NCI-H1694 treated with DMSO at 0.1 percent for 48 hours (cell line): Measurements from ENCODE around the gene C12orf60.

ENCODE experiments used
- DNase-seq: peaks from one replicate; lab custom pipeline; 2025; lab: John Stamatoyannopoulos, UW

Gene C12orf60

GRCh38 chr12:14776236-14776961 is 27.1 kb upstream of the C12orf60 start:
- DNase-seq: no peak

GRCh38 chr12:14777271-14777670 is 26.2 kb upstream of the C12orf60 start:
- DNase-seq: no peak

GRCh38 chr12:14779834-14780233 is 23.6 kb upstream of the C12orf60 start:
- DNase-seq: no peak

DNA sequence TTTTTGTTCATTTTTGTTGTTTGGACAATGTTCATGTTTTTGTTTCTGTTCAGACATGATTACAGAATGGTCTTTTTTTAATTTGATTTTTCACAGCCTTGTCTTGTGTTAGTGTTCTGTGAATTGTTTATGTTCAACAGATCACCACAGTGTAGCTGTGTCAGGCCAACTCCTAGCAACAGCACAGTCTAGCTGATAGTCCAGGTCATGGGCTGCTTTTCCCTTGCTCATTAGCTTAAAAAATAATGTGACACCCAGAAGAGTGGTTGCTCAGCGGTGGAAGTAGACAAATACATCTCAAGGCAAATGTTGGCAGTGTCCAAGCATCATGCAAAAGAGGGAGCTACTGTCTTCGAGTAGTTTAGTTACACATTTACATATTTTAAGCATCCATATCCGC is 22.6 kb upstream of the C12orf60 start:
- no peak for DNase-seq

- DNase-seq: no peak
Measured at GRCh38 chr12:14781563-14781962, 21.9 kb upstream of the C12orf60 start.

GRCh38 chr12:14782756-14783155 is 20.7 kb upstream of the C12orf60 start:
- no peak for DNase-seq

GRCh38 chr12:14784471-14784870 is 19.0 kb upstream of the C12orf60 start:
- no peak for DNase-seq

DNA sequence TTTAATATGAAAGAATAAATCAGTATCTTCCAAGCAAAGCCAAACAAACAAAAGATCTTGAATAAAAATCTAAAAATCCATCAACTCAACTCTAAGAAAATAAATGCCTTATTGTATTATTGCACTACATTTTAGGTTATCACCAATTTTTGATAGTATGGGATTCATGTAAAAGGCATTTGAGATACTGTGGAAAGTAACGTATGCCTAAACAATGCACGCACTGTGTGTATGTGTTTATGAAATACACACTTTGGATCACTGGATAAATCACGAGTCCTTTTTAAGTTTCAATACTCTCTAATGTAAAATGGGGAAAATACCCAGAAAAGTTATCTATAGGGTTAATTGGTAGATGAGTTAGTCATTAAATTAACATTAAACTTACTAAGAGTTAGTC is 17.9 kb upstream of the C12orf60 start:
- no peak for DNase-seq

DNA sequence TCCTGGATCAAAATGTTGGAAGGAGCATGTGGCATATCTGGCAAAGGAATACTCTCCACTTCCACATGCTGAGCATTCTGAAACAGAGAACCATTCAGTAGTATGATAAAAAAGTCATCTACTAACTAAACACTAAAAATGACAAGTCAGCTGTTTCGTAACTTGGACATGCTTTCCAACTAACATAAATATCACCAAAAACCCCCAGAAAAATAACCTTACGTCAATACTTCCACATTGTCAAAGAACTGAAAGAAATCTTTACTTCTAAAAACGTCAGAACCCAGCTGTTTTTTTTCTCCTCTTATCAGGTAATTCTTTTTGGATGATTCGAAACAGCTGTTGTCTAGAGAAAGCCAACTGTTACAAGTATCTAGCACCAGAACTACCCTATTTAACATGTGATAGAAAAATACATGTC is 8.4 kb upstream of the C12orf60 start:
- DNase-seq: no peak

DNA sequence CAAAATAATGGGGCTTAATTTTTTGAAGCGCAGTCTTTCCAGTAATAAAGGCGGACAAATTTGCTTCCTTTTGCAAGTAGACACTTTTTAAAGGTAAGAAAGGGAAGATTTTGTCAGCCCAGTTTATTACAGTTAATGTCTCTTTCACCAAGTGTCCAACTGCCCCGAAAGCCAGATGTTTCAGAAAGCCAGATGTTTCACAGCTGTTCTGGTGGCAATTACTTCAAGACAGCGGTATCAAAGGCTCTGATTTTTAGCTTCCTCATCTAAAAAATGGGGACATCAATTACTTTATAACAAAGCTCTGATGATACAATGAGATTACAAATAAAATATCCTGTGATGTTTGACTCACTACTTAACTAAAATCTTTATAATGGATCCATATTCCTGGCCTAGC is 1.2 kb upstream of the C12orf60 start:
- no peak for DNase-seq

- DNase-seq: no peak
Measured at GRCh38 chr12:14802721-14803010, 804 bp upstream of the C12orf60 start.

- DNase-seq: no peak
Measured at GRCh38 chr12:14803830-14804160, 325 bp downstream of the C12orf60 start.

GRCh38 chr12:14810167-14810952 is 6.9 kb downstream of the C12orf60 start:
- no peak for DNase-seq

DNA sequence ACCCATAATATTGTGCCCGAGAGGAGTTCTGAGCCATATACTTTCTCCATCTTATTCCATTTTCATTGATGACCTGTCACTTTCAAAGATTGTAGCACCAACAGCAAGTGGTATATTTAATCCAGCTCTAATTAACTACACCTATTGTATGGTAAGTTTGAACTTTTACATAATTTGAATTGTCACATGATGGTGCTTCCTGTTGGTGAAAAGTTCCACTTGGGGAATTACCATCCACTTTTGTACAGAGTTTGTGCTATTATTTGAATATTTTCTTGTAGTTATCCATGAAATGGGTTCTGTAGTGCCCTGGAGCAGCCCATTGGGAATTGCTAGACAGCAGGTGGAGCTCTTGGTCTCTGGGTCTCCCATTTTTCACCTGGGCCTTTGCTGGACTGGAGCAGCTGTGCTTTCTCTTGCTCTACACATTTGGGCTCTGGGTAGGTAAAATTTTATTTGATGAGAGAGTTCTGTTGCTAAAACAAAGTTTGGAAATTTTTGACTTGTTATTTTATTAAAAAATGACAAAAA is 7.5 kb downstream of the C12orf60 start:
- DNase-seq: peak; percentile 18

DNA sequence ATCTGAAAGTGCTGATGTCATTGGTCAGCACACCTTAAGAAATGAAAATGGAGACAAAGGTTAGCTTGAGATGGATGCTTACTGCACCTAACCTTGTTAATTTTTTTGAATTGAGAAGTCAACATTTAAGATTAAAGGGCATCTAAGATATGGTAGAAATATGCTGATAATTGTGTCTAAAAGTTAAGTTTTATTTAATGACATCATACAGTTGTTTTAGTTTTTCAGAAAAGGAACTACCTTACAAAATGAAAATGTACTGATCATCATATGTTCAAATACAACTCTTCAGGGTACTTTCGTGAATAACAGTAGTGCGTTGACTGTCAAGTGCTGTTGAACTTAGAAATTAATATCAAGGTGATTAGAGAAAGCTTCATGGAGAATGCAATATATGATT is 8.0 kb downstream of the C12orf60 start:
- no peak for DNase-seq

DNA sequence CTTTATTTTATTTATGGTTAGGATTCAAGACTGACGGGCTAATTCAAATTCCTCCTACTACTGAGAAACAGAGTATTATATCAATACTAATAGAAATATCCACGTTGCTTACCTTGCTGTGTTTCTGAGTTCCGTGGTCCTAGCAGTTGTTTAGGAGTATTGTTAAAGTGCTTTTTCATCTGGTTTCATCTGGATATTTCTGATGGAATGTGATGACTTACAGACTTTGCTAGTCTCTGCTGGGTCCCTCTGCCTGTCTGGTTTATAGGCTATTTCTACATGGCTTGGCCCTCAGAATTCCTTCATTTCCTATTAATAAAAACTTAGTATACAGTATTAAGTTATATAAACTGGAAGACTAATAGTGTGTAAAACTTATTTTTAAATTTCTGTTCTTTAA is 10.5 kb downstream of the C12orf60 start, which contains the start of gene SMCO3:
TSS of gene SMCO3 (minus strand) at position 169 of the 400 bp plus-strand sequence. CDS start 7,502 bp downstream, outside the sequence.
- DNase-seq: no peak

DNA sequence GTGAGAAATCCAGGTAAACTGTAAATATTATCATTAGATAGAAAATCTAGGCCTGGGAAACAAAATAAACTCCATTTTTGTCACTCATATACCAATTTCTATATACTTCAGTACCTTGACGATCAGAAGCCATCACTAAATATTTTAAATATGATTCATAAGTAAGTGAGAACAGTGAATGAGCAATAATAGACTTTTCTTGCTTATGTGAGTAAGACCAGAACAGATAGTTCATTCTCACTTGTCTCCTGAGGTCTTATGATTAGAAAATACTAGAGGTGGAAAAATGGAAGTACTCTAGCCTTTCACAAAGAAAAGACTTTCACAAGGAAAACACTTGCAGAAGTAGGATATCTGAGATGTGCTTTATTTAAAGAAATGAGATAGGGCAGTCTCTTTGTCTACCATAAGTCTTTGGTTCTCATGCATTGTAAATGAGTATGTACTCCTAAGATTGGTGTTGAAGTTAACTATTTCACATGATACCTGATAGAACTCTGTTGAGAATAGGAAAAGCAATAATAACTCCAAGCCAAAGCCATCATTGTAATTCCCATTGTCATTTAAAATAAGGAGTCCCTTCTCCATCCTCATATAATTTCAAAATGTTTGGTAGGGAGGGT is 20.7 kb downstream of the C12orf60 start:
- DNase-seq: no peak

GRCh38 chr12:14825256-14825655 is 21.8 kb downstream of the C12orf60 start:
- DNase-seq: no peak

- no peak for DNase-seq
Measured at GRCh38 chr12:14826491-14826890, 23.0 kb downstream of the C12orf60 start.

GRCh38 chr12:14827043-14827442 is 23.6 kb downstream of the C12orf60 start:
- DNase-seq: no peak

- no peak for DNase-seq
Measured at GRCh38 chr12:14828892-14829291, 25.4 kb downstream of the C12orf60 start.

- no peak for DNase-seq
Measured at GRCh38 chr12:14833336-14833735, 29.9 kb downstream of the C12orf60 start.

GRCh38 chr12:14833952-14834351 is 30.5 kb downstream of the C12orf60 start:
- DNase-seq: no peak
